B cell (primary cell): ENCODE measurements around the gene FMNL2. TPM values are rescaled to one million over a fixed set of nuclear protein-coding genes. Genes with fewer than 3 reads are reported as not detected.

Experiments
- ATAC-seq: fragments of 200-7000 bp; cut with Tn5 transposase; one replicate; pipeline ENCODE4 v1.10.0; 2021; ENCODE audit warnings: low read depth, mild to moderate bottlenecking, moderate number of reproducible peaks, moderate library complexity
- CTCF ChIA-PET: fragments of 350-600 bp; sonication (Branson Sonifier 250); formaldehyde crosslinking; loops from one replicate; lab custom pipeline; 2021; ENCODE audit warnings: antibody characterized with exemption, inconsistent platforms; lab: Charles Lee
- POLR2A ChIA-PET: fragments of 350-600 bp; sonication (Branson Sonifier 250); formaldehyde crosslinking; loops from one replicate; lab custom pipeline; 2021; ENCODE audit warnings: antibody characterized with exemption; lab: Charles Lee
- DNase-seq: peaks from one replicate; pipeline ENCODE4 v3.0.0; 2013
- H2AFZ ChIP-seq: 2 replicates; pipeline ENCODE4 v1.6.1; 2012; ENCODE audit warnings: mild to moderate bottlenecking, low read depth, low read length; ENCODE audit not compliant: insufficient read depth, poor library complexity, severe bottlenecking
- H3K27ac ChIP-seq, 2 donors: 1 replicate in 1 of 2; 2 replicates in 1 of 2; pipeline ENCODE4 v1.5.1; 2012 to 2013; ENCODE audit warnings: low read length in 2 of 2, mild to moderate bottlenecking in 2 of 2, moderate library complexity in 1 of 2
- H3K27me3 ChIP-seq, 4 experiments: fragments of 200-600 bp in 1 of 4; sonication (generic) in 1 of 4; replicated peaks in 1 of 4; 1 replicate in 2 of 4; 2 replicates in 2 of 4; pipeline versions ENCODE4 v1.6.1 to v1.7.0; 2013 to 2016; ENCODE audit warnings: low read length in 3 of 4, mild to moderate bottlenecking in 2 of 4, mixed read lengths in 1 of 4, moderate library complexity in 1 of 4; ENCODE audit not compliant: insufficient read depth in 4 of 4, control insufficient read depth in 3 of 4; ENCODE audit errors: control extremely low read depth in 1 of 4
- H3K36me3 ChIP-seq, 2 experiments: replicated peaks in 1 of 2; 1 replicate in 1 of 2; 2 replicates in 1 of 2; pipeline versions ENCODE4 v1.6.1 to v1.7.1; 2013; ENCODE audit warnings: low read length in 1 of 2; ENCODE audit not compliant: insufficient read depth in 2 of 2, control insufficient read depth in 1 of 2; ENCODE audit errors: control extremely low read depth in 1 of 2, extremely low read depth in 1 of 2
- H3K4me1 ChIP-seq, 2 donors: fragments of 200-600 bp in 1 of 2; sonication (generic) in 1 of 2; 1 replicate in 1 of 2; 2 replicates in 1 of 2; pipeline versions ENCODE4 v1.5.1 to v1.6.1; 2013 to 2017; ENCODE audit warnings: low read length in 2 of 2; ENCODE audit not compliant: control insufficient read depth in 2 of 2, insufficient read depth in 2 of 2
- H3K4me2 ChIP-seq: replicated peaks from 2 replicates; pipeline ENCODE3; 2012; ENCODE audit warnings: mild to moderate bottlenecking, low read depth, low read length; ENCODE audit not compliant: poor library complexity, severe bottlenecking
- H3K4me3 ChIP-seq, 5 experiments: fragments of 200-600 bp in 1 of 5; sonication (generic) in 1 of 5; 1 replicate in 3 of 5; 2 replicates in 2 of 5; pipeline versions ENCODE4 v1.5.1 to v1.7.0; 2011 to 2016; ENCODE audit warnings: low read length in 4 of 5, mild to moderate bottlenecking in 4 of 5, low read depth in 2 of 5, control low read depth in 1 of 5, moderate library complexity in 1 of 5; ENCODE audit not compliant: insufficient read depth in 1 of 5; ENCODE audit errors: control extremely low read depth in 1 of 5, extremely low read depth in 1 of 5
- H3K79me2 ChIP-seq: fragments of 200-600 bp; sonication (generic); one replicate; pipeline ENCODE4 v1.6.0; 2016; ENCODE audit warnings: low read length; ENCODE audit not compliant: control insufficient read depth, insufficient read depth
- H3K9ac ChIP-seq: fragments of 200-600 bp; sonication (generic); 2 replicates; pipeline ENCODE4 v1.6.1; 2017; ENCODE audit warnings: mild to moderate bottlenecking, low read length, moderate library complexity
- H3K9me3 ChIP-seq, 3 donors: one replicate each; pipeline versions ENCODE4 v1.6.1 to v1.7.1; 2013; ENCODE audit warnings: low read length in 2 of 3; ENCODE audit not compliant: control insufficient read depth in 2 of 3, insufficient read depth in 1 of 3; ENCODE audit errors: control extremely low read depth in 1 of 3
- H4K20me1 ChIP-seq: 2 replicates; pipeline ENCODE4 v1.6.0; 2012; ENCODE audit warnings: mild to moderate bottlenecking, low read length; ENCODE audit not compliant: insufficient read depth, control insufficient read depth, poor library complexity, severe bottlenecking
- H3K27ac Mint-ChIP-seq: one replicate; pipeline ENCODE4 v1.8.0; 2021; ENCODE audit warnings: mixed read lengths
- H3K27me3 Mint-ChIP-seq: one replicate; pipeline ENCODE4 v1.8.0; 2021; ENCODE audit warnings: mixed read lengths
- H3K4me1 Mint-ChIP-seq: one replicate; pipeline ENCODE4 v1.8.0; 2021; ENCODE audit warnings: mixed read lengths
- H3K4me3 Mint-ChIP-seq: one replicate; pipeline ENCODE4 v1.8.0; 2021; ENCODE audit warnings: mixed read lengths
- H3K9me3 Mint-ChIP-seq: one replicate; pipeline ENCODE4 v1.8.0; 2022; ENCODE audit warnings: mixed read lengths; ENCODE audit not compliant: insufficient read depth
- EZH2 ChIP-seq: IDR thresholded peaks from 2 replicates; pipeline ENCODE4 v1.6.1; 2012; ENCODE audit warnings: borderline replicate concordance, low read depth, mild to moderate bottlenecking, moderate library complexity, low read length; ENCODE audit not compliant: insufficient read depth, poor library complexity, severe bottlenecking
- WGBS: methylation state at CpG from one replicate; pipeline ENCODE4 v1.1.5; 2013; ENCODE audit warnings: missing lambda C conversion rate; ENCODE audit not compliant: insufficient coverage; 5-methylcytosine and 5-hydroxymethylcytosine counted together
- intact Hi-C: fragments of 100-400 bp; cut with micrococcal nuclease; formaldehyde crosslinking; loops from one replicate; pipeline ENCODE4 v1.10.0; 2022
- polyA plus RNA-seq: library from polyadenylated mRNA; depleted of rRNA; stranded (reverse); fragments of >200 nt; gene quantifications from 2 replicates; pipeline ENCODE4 v1.2.3, GENCODE V29; 2012
- total RNA-seq, 2 donors: library from RNA; stranded (reverse); fragments of 120-200 nt in 1 of 2; gene quantifications; 1 replicate in 1 of 2; 2 replicates in 1 of 2; pipeline versions ENCODE4 v1.2.3 to v1.2.4, GENCODE V29; 2013 to 2022
- TF ChIP-seq, protein P1 (sequence below): fragments of 200-600 bp; IDR thresholded peaks from one replicate; pipeline ENCODE4 v1.8.0; 2022; ENCODE audit warnings: antibody characterized with exemption, mild to moderate bottlenecking

Gene FMNL2
- total and polyA plus RNA-seq, 2 donors (not counting 1 experiment from before 2014, with no cell fraction given), result 0.73 to 8.8 TPM

DNA sequence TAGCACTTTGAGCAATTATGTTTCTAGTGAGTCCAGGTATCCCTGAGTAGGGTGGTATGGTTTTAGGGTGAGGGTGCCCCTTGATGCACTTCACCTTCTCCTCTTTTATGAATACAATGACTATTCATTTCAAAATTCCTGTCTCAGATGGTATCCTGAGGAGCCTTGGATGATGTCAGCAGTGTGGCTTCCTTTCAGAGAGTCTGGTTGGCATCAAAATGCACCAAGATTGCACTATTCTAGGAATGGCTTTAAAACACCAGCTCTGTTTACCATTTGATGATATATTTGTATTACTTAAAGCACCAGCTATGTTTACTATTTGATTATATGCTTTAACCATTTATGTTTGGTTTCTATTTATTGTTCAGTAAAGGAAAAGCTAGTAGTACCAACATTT is 141.0 kb downstream of the FMNL2 start:
- Histone ChIP-seq H3K4me1 (no peaks in the 10 kb centered on the region), H3K27me3 (no peaks in the 10 kb centered on the region), H3K36me3 (no peaks in the 10 kb centered on the region), H3K4me3 (no peak overlapping the region), H3K9me3 (no peaks in the 10 kb centered on the region), H3K9ac (no peak overlapping the region), H3K27ac (no peak overlapping the region), H4K20me1 (no peaks in the 10 kb centered on the region), H3K79me2 (no peaks in the 10 kb centered on the region), H3K4me2 (no peak overlapping the region), H2AFZ (no peak overlapping the region)
- Mint-ChIP-seq H3K4me1 (no peaks in the 10 kb centered on the region), H3K27ac (no peak overlapping the region), H3K9me3 (no peaks in the 10 kb centered on the region), H3K27me3 (no peaks in the 10 kb centered on the region), H3K4me3 (no peak overlapping the region)
- intact Hi-C loops, result no loop called here
- DNase-seq (no peak), ATAC-seq (no peak)
- ChIA-PET CTCF (no interaction called here), POLR2A (no interaction called here)
- TF ChIP-seq EZH2, result no peak
- TF ChIP-seq, protein P1, sequence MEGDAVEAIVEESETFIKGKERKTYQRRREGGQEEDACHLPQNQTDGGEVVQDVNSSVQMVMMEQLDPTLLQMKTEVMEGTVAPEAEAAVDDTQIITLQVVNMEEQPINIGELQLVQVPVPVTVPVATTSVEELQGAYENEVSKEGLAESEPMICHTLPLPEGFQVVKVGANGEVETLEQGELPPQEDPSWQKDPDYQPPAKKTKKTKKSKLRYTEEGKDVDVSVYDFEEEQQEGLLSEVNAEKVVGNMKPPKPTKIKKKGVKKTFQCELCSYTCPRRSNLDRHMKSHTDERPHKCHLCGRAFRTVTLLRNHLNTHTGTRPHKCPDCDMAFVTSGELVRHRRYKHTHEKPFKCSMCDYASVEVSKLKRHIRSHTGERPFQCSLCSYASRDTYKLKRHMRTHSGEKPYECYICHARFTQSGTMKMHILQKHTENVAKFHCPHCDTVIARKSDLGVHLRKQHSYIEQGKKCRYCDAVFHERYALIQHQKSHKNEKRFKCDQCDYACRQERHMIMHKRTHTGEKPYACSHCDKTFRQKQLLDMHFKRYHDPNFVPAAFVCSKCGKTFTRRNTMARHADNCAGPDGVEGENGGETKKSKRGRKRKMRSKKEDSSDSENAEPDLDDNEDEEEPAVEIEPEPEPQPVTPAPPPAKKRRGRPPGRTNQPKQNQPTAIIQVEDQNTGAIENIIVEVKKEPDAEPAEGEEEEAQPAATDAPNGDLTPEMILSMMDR, result no peak

DNA sequence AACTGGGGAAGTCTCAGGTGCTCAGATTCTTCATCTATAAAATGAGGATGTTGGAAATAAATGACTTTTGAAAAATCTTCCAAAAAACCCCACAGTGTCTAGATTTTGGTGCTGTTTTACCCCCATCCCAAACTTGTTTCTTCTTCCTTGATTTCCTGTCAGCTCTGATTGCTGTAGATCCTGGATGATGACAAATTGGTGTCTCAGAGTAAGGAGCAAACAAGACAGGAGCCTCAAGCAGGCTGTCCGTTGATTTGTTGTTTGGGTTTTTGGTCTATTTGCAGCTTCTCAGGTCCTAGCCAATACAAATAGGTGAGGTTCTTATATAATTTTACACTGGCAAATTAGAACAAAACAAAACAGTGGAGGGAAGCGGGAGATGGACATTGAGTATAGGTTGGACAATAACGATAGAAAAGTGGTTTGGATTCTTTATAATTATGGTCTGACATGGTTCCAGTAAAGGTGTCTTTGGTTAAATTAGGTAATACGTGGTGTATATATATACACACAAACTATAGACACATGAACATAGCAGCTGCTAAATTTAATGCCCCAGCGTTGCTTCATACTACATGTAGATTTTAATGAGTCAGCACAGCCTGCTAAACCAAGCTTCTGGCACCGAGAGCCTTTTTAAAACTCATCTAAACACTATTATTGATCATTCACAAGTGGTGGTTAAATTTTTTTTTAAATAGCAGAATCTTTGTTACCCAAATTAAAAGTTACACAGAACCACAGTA is 142.5 kb downstream of the FMNL2 start:
- ChIA-PET CTCF (no interaction called here), POLR2A (interaction anchor here (1.7 kb wide), 1 partner anchor 11 kb away, joined by 4 read pairs; no protein-coding TSS in a partner anchor)
- H3K9ac ChIP-seq, result no peak overlapping the region
- DNase-seq, result no peak
- H3K27me3 ChIP-seq, result no peaks in the 10 kb centered on the region
- no peak overlapping the region for H3K4me3 Mint-ChIP-seq
- H3K27ac Mint-ChIP-seq, result no peak overlapping the region
- H3K9me3 Mint-ChIP-seq, result no peaks in the 10 kb centered on the region
- H4K20me1 ChIP-seq, result no peaks in the 10 kb centered on the region
- 100% methylated on average over 2 of the region's 6 CpGs for WGBS
- ATAC-seq, result no peak
- TF ChIP-seq, protein P1, result no peak
- TF ChIP-seq EZH2, result no peak
- no peaks in the 10 kb centered on the region for H3K36me3 ChIP-seq
- H3K27me3 Mint-ChIP-seq, result no peaks in the 10 kb centered on the region
- H3K9me3 ChIP-seq, result no peaks in the 10 kb centered on the region
- intact Hi-C loops, result no loop called here
- H3K4me1 ChIP-seq, result no peaks in the 10 kb centered on the region
- H2AFZ ChIP-seq, result no peak overlapping the region
- no peak overlapping the region for H3K4me3 ChIP-seq
- H3K4me2 ChIP-seq, result no peak overlapping the region
- no peak overlapping the region for H3K27ac ChIP-seq
- no peaks in the 10 kb centered on the region for H3K4me1 Mint-ChIP-seq
- H3K79me2 ChIP-seq, result no peaks in the 10 kb centered on the region
